Smooth muscle cell (in vitro differentiated cells): Measurements from ENCODE around the gene TLCD1. TPM values are rescaled to one million over a fixed set of nuclear protein-coding genes. Genes with fewer than 3 reads are reported as not detected.

Experiments
- DNase-seq: peaks from one replicate; lab custom pipeline; 2025; ENCODE audit not compliant: unreplicated experiment; lab: John Stamatoyannopoulos, UW
- H2AFZ ChIP-seq: fragments of 200-600 bp; sonication (generic); 2 replicates; pipeline ENCODE4 v1.6.0; 2016; ENCODE audit warnings: antibody characterized with exemption, low read depth, mild to moderate bottlenecking
- H3F3A ChIP-seq: fragments of 200-600 bp; sonication (generic); 2 replicates; pipeline ENCODE4 v1.6.0; 2017; ENCODE audit warnings: antibody characterized with exemption, low read depth
- H3K27ac ChIP-seq: fragments of 200-600 bp; sonication (generic); 2 replicates; pipeline ENCODE4 v1.5.1; 2016; ENCODE audit warnings: low read depth, mild to moderate bottlenecking
- H3K27me3 ChIP-seq: fragments of 200-600 bp; sonication (generic); 2 replicates; pipeline ENCODE4 v1.6.1; 2016; ENCODE audit warnings: low read depth, mild to moderate bottlenecking
- H3K36me3 ChIP-seq: fragments of 200-600 bp; sonication (generic); 2 replicates; pipeline ENCODE4 v1.5.1; 2016; ENCODE audit warnings: low read depth
- H3K4me1 ChIP-seq: fragments of 200-600 bp; sonication (generic); 2 replicates; pipeline ENCODE4 v1.5.1; 2016; ENCODE audit warnings: low read depth
- H3K4me2 ChIP-seq: fragments of 200-600 bp; sonication (generic); 2 replicates; pipeline ENCODE4 v1.6.0; 2016; ENCODE audit warnings: mild to moderate bottlenecking
- H3K4me3 ChIP-seq: fragments of 200-600 bp; sonication (generic); 2 replicates; pipeline ENCODE4 v1.5.1; 2016; ENCODE audit warnings: mild to moderate bottlenecking
- H3K79me2 ChIP-seq: fragments of 200-600 bp; sonication (generic); 2 replicates; pipeline ENCODE4 v1.6.0; 2016; ENCODE audit warnings: low read depth, mild to moderate bottlenecking
- H3K9ac ChIP-seq: fragments of 200-600 bp; sonication (generic); 2 replicates; pipeline ENCODE4 v1.6.0; 2016; ENCODE audit warnings: low read depth
- H3K9me3 ChIP-seq: fragments of 200-600 bp; sonication (generic); replicated peaks from 2 replicates; pipeline ENCODE4 v1.5.1; 2016; ENCODE audit warnings: low read depth
- H4K20me1 ChIP-seq: fragments of 200-600 bp; sonication (generic); 2 replicates; pipeline ENCODE4 v1.6.0; 2016; ENCODE audit warnings: low read depth
- CTCF ChIP-seq: fragments of 200-600 bp; sonication (generic); IDR thresholded peaks from 2 replicates; pipeline ENCODE4 v1.5.1; 2017; ENCODE audit warnings: borderline replicate concordance, mild to moderate bottlenecking, antibody characterized with exemption; ENCODE audit not compliant: insufficient read depth, poor library complexity, severe bottlenecking
- WGBS: methylation state at CpG from one replicate; pipeline ENCODE4 v1.1.7; 2016; ENCODE audit warnings: low lambda C conversion rate; 5-methylcytosine and 5-hydroxymethylcytosine counted together
- polyA plus RNA-seq: library from polyadenylated mRNA; unstranded; fragments of >200 nt; fragmentation: Nextera tagmentation; extraction: Ambion mirVana; gene quantifications from 2 replicates; pipeline ENCODE4 v1.2.1, GENCODE V29; 2016
- total RNA-seq: library from RNA; depleted of rRNA; stranded (reverse); fragments of >200 nt; gene quantifications from 2 replicates; pipeline ENCODE4 v1.2.3, GENCODE V29; 2014

Gene TLCD1
- total and polyA plus RNA-seq, 2 experiments from 2014 or later, result 11.2 to 14.7 TPM

GRCh38 chr17:28720247-28720996 is 5.6 kb downstream of the TLCD1 start:
- TF ChIP-seq CTCF, result no peak
- no peaks in the 10 kb centered on the region for H3K27me3 ChIP-seq
- no peaks in the 10 kb centered on the region for H3K36me3 ChIP-seq
- H3K9me3 ChIP-seq, result no peaks in the 10 kb centered on the region
- peak overlapping the region; percentile 79 for H3K4me3 ChIP-seq
- 1% methylated on average over 30 of the region's 30 CpGs for WGBS
- peak overlapping the region; percentile 94 for H3K4me2 ChIP-seq
- peaks cover 63% of the 10 kb centered on the region for H4K20me1 ChIP-seq
- peaks cover 53% of the 10 kb centered on the region for H3K79me2 ChIP-seq
- H3K9ac ChIP-seq, result peak overlapping the region; percentile 85
- peaks cover 42% of the 10 kb centered on the region for H3K4me1 ChIP-seq
- H3K27ac ChIP-seq, result peak overlapping the region; percentile 98
- DNase-seq, result no peak
- H3F3A ChIP-seq, result peaks cover 34% of the 10 kb centered on the region
- H2AFZ ChIP-seq, result no peak overlapping the region

- DNase-seq, result no peak
- no peak for TF ChIP-seq CTCF
- Histone ChIP-seq H3K27ac (peak overlapping the region; percentile 98), H3K27me3 (no peaks in the 10 kb centered on the region), H3K9ac (peak overlapping the region; percentile 85), H3K4me1 (peaks cover 35% of the 10 kb centered on the region), H3F3A (peaks cover 39% of the 10 kb centered on the region), H3K4me3 (peak overlapping the region; percentile 79), H2AFZ (no peak overlapping the region), H3K36me3 (no peaks in the 10 kb centered on the region), H4K20me1 (peaks cover 64% of the 10 kb centered on the region), H3K4me2 (peak overlapping the region; percentile 98), H3K9me3 (no peaks in the 10 kb centered on the region), H3K79me2 (peaks cover 53% of the 10 kb centered on the region)
- WGBS, result 14% methylated on average over 18 of the region's 18 CpGs
Measured at GRCh38 chr17:28719021-28719433, 7.0 kb downstream of the TLCD1 start.

GRCh38 chr17:28718333-28719020 is 7.6 kb downstream of the TLCD1 start:
- Histone ChIP-seq H3K79me2 (peaks cover 53% of the 10 kb centered on the region), H3K9ac (peak overlapping the region; percentile 99), H4K20me1 (peaks cover 62% of the 10 kb centered on the region)

More at GRCh38 chr17:28718333-28719020, 7.6 kb downstream of the TLCD1 start:
- no peak for DNase-seq
- Histone ChIP-seq H3F3A (peaks cover 42% of the 10 kb centered on the region), H2AFZ (no peak overlapping the region), H3K36me3 (no peaks in the 10 kb centered on the region), H3K4me1 (peaks cover 35% of the 10 kb centered on the region), H3K4me2 (peak overlapping the region; percentile 98), H3K27me3 (no peaks in the 10 kb centered on the region), H3K27ac (peak overlapping the region; percentile 98), H3K9me3 (no peaks in the 10 kb centered on the region), H3K4me3 (peak overlapping the region; percentile 79)
- WGBS, result 5% methylated on average over 18 of the region's 18 CpGs
- TF ChIP-seq CTCF, result no peak
